RWPE2 (cell line): Measurements from ENCODE around the gene KCNB1.
A peak's percentile ranks its signal among the peaks of the same experiment; 100 is the strongest.

ENCODE experiments used
- ATAC-seq: fragments of 200-7000 bp; cut with Tn5 transposase; 3 replicates; pipeline ENCODE4 v1.9.1; 2021; ENCODE audit warnings: low read depth
- DNase-seq: peaks from one replicate; pipeline ENCODE4 v3.0.0-alpha.2; 2020; ENCODE audit warnings: low spot score
- H3K27ac ChIP-seq: fragments of 450-650 bp; 2 replicates; pipeline ENCODE4 v1.5.1; 2017; ENCODE audit warnings: mild to moderate bottlenecking; ENCODE audit not compliant: poor library complexity, severe bottlenecking
- H3K27me3 ChIP-seq: fragments of 250-450 bp; sonication (Bioruptor Pico); 2 replicates; pipeline ENCODE4 v1.5.1; 2021; ENCODE audit warnings: mild to moderate bottlenecking, moderate library complexity; ENCODE audit not compliant: insufficient read depth, poor library complexity, severe bottlenecking
- H3K36me3 ChIP-seq: fragments of 250-450 bp; sonication (Bioruptor Pico); 2 replicates; pipeline ENCODE4 v1.5.1; 2020; ENCODE audit warnings: low read depth, mild to moderate bottlenecking, moderate library complexity
- H3K4me1 ChIP-seq: fragments of 250-450 bp; sonication (Bioruptor Pico); 2 replicates; pipeline ENCODE4 v1.5.1; 2021; ENCODE audit warnings: mild to moderate bottlenecking, moderate library complexity; ENCODE audit not compliant: insufficient read depth, poor library complexity, severe bottlenecking
- H3K4me3 ChIP-seq: fragments of 250-450 bp; sonication (Bioruptor Pico); 2 replicates; pipeline ENCODE4 v1.5.1; 2021; ENCODE audit warnings: mild to moderate bottlenecking, moderate library complexity; ENCODE audit not compliant: severe bottlenecking
- H3K9me3 ChIP-seq: fragments of 250-450 bp; sonication (Bioruptor Pico); 2 replicates; pipeline ENCODE4 v1.5.1; 2021; ENCODE audit warnings: mild to moderate bottlenecking, moderate library complexity; ENCODE audit not compliant: severe bottlenecking
- TF ChIP-seq, protein P1 (sequence below): fragments of 450-650 bp; IDR thresholded peaks from one replicate; pipeline ENCODE4 v1.5.1; 2017; ENCODE audit warnings: mild to moderate bottlenecking, moderate library complexity; ENCODE audit not compliant: poor library complexity, severe bottlenecking

KCNB1 gene

DNA sequence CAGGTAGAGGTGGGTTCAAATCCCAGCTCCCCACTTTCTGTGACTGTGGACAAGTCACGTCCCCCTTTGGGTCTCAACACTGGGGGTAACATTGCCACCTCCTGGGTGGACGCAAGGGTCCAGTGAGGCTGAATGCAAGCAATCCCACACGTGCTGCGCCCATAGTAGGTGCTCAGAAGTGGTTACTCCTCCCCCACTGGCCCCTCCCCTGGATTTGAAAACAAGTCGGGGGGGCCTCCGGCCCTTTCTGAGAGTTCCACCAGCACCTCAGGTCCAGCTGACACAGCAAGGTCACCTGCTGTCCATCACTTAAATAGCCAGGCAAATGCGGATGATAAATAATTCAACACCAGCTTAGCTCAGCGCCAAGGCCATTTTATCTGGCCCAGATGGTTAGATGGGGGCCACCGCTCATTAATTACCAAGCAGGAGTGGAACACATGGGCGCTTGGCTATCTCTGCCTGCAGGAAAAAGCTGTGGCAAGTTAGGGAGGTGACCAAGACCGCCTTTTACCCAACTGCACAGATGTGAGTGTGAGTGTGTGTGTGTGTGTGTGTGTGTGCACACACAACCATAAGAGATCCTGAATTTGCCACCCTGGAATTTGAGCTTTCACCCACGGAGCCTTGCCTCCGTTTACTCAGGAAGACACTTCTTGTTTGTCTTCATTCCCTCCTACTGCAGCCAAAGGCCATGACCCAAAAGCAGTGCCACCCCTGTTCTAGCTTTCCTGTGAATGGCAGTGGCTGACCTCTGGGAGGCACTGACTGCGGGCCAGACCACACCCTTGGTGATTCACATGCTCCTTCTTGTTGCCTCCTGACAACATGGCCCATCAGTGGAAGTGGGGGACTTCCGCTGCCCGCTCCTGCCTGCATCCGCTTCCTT lies 34.7 kb upstream of the KCNB1 start:
- H3K36me3 ChIP-seq, result no peaks in the 10 kb centered on the region
- H3K4me3 ChIP-seq, result no peak overlapping the region
- peak; percentile 41; the same call in 2 of the 3 replicates for ATAC-seq
- no peak overlapping the region for H3K27ac ChIP-seq
- peaks cover 3% of the 10 kb centered on the region for H3K27me3 ChIP-seq
- TF ChIP-seq, protein P1, sequence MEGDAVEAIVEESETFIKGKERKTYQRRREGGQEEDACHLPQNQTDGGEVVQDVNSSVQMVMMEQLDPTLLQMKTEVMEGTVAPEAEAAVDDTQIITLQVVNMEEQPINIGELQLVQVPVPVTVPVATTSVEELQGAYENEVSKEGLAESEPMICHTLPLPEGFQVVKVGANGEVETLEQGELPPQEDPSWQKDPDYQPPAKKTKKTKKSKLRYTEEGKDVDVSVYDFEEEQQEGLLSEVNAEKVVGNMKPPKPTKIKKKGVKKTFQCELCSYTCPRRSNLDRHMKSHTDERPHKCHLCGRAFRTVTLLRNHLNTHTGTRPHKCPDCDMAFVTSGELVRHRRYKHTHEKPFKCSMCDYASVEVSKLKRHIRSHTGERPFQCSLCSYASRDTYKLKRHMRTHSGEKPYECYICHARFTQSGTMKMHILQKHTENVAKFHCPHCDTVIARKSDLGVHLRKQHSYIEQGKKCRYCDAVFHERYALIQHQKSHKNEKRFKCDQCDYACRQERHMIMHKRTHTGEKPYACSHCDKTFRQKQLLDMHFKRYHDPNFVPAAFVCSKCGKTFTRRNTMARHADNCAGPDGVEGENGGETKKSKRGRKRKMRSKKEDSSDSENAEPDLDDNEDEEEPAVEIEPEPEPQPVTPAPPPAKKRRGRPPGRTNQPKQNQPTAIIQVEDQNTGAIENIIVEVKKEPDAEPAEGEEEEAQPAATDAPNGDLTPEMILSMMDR, result no peak
- H3K9me3 ChIP-seq, result no peaks in the 10 kb centered on the region
- DNase-seq, result peak; percentile 73
- no peaks in the 10 kb centered on the region for H3K4me1 ChIP-seq

DNA sequence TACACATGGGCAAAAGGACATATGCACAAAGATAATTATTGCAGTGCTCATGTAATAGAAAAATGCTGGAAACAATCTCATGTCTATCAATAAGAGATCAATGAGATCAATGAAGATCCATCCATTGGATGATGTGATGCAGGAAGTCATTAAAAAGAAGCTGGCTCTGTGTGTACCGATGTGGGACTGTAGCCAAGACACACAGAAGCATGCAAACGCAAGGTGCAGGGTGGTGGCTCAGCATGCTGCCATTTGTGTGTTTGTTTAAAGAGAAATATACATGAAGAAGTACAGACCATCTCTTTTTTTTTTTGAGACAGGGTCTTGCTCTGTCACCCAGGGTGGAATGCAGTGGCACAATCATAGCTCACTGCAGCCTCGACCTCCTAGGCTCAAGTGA lies 33.1 kb upstream of the KCNB1 start:
- Histone ChIP-seq H3K36me3 (no peaks in the 10 kb centered on the region), H3K9me3 (no peaks in the 10 kb centered on the region), H3K27me3 (peaks cover 8% of the 10 kb centered on the region), H3K4me1 (no peaks in the 10 kb centered on the region), H3K27ac (no peak overlapping the region), H3K4me3 (no peak overlapping the region)
- no peak for ATAC-seq
- no peak for DNase-seq
- TF ChIP-seq, protein P1, result no peak

DNA sequence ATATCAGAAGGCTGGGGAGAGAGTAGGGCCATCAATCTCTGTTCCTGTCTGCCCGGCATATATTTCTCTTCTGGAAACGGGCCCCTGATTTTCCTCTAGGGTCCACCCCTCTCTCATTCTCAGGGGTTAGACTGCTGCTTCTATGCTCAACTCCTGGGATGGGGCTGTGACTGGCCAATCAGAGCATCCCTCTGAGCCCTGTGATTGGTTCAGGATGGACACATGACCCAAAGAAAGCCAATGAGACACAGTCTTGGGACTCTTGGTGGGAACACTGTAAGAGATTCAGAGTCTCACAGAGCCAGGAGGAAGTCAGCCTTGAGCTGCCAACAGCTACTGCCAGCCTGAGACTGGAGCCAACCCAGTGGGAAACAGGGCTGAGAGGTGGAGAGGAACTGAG lies 31.0 kb upstream of the KCNB1 start:
- Histone ChIP-seq H3K4me3 (no peak overlapping the region), H3K4me1 (no peaks in the 10 kb centered on the region), H3K36me3 (no peaks in the 10 kb centered on the region), H3K27me3 (peaks cover 13% of the 10 kb centered on the region), H3K9me3 (no peaks in the 10 kb centered on the region), H3K27ac (no peak overlapping the region)
- ATAC-seq, result no peak
- DNase-seq, result no peak
- TF ChIP-seq, protein P1, result no peak

DNA sequence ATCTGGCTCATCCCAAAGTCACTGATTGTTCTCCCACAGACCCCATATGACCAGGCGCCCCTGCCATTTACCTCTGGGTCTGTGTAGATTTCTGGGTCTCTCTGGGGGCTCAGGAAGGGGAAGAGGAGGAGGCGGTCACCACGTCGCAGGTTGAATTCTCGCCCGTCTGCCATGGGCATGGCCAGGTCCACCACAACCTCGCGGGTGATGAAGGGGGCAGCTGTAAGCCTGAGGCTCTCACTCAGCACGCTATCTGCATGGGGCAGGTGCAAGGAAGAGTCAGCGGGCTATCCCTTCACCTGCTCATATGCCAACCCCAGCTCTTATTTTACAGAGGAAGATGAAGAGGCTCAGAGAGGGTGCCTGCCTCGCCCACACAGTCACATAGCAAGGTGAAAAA lies 30.5 kb upstream of the KCNB1 start:
- no peak for ATAC-seq
- H3K36me3 ChIP-seq, result no peaks in the 10 kb centered on the region
- TF ChIP-seq, protein P1, result no peak
- DNase-seq, result no peak
- no peak overlapping the region for H3K4me3 ChIP-seq
- no peaks in the 10 kb centered on the region for H3K9me3 ChIP-seq
- peaks cover 13% of the 10 kb centered on the region for H3K27me3 ChIP-seq
- H3K4me1 ChIP-seq, result peaks cover under 1% of the 10 kb centered on the region
- H3K27ac ChIP-seq, result no peak overlapping the region
